Hepatocyte (in vitro differentiated cells): ENCODE measurements around the gene PCK1. TPM values are rescaled to one million over a fixed set of nuclear protein-coding genes. Genes with fewer than 3 reads are reported as not detected.

Experiments
- DNase-seq: peaks from one replicate; pipeline ENCODE4 v3.0.0-alpha.2; 2016; ENCODE audit warnings: low spot score
- H2AFZ ChIP-seq: fragments of 200-600 bp; sonication (generic); 2 replicates; pipeline ENCODE4 v1.6.0; 2016; ENCODE audit warnings: antibody characterized with exemption, mild to moderate bottlenecking
- H3K27ac ChIP-seq: fragments of 200-600 bp; sonication (generic); 2 replicates; pipeline ENCODE4 v1.5.1; 2016; ENCODE audit warnings: mild to moderate bottlenecking
- H3K27me3 ChIP-seq: fragments of 200-600 bp; sonication (generic); 2 replicates; pipeline ENCODE4 v1.6.1; 2016
- H3K36me3 ChIP-seq: fragments of 200-600 bp; sonication (generic); replicated peaks from 2 replicates; pipeline ENCODE4 v1.5.1; 2016; ENCODE audit warnings: low read depth; ENCODE audit not compliant: insufficient read depth
- H3K4me1 ChIP-seq: fragments of 200-600 bp; sonication (generic); 2 replicates; pipeline ENCODE4 v1.5.1; 2016; ENCODE audit warnings: mild to moderate bottlenecking, moderate library complexity; ENCODE audit not compliant: insufficient read depth
- H3K4me2 ChIP-seq: fragments of 200-600 bp; sonication (generic); 2 replicates; pipeline ENCODE4 v1.6.0; 2016
- H3K4me3 ChIP-seq: fragments of 200-600 bp; sonication (generic); 2 replicates; pipeline ENCODE4 v1.5.1; 2016; ENCODE audit warnings: mild to moderate bottlenecking
- H3K79me2 ChIP-seq: fragments of 200-600 bp; sonication (generic); 2 replicates; pipeline ENCODE4 v1.6.0; 2017; ENCODE audit warnings: mild to moderate bottlenecking
- H3K9me2 ChIP-seq: fragments of 200-600 bp; sonication (generic); replicated peaks from 2 replicates; pipeline ENCODE4 v1.6.0; 2017; ENCODE audit warnings: mild to moderate bottlenecking; ENCODE audit not compliant: insufficient read depth
- H3K9me3 ChIP-seq: fragments of 200-600 bp; sonication (generic); 2 replicates; pipeline ENCODE4 v1.5.1; 2016; ENCODE audit warnings: low read depth, mild to moderate bottlenecking
- H4K20me1 ChIP-seq: fragments of 200-600 bp; sonication (generic); 2 replicates; pipeline ENCODE4 v1.6.0; 2016; ENCODE audit warnings: mild to moderate bottlenecking; ENCODE audit not compliant: insufficient read depth, poor library complexity, severe bottlenecking
- EZH2 ChIP-seq: fragments of 200-600 bp; sonication (generic); IDR thresholded peaks from 2 replicates; pipeline ENCODE4 v1.6.1; 2016; ENCODE audit warnings: antibody characterized with exemption, mild to moderate bottlenecking, borderline replicate concordance
- EZH2phosphoT487 ChIP-seq: fragments of 200-600 bp; sonication (generic); IDR thresholded peaks from one replicate; pipeline ENCODE4 v1.6.1; 2018; ENCODE audit warnings: antibody characterized with exemption, mild to moderate bottlenecking, low read depth, moderate library complexity; ENCODE audit not compliant: unreplicated experiment, severe bottlenecking
- WGBS: methylation state at CpG from one replicate; pipeline ENCODE4 v1.1.6; 2016; ENCODE audit warnings: low lambda C conversion rate; ENCODE audit errors: missing lambda C conversion rate; 5-methylcytosine and 5-hydroxymethylcytosine counted together
- polyA plus RNA-seq: library from polyadenylated mRNA; unstranded; fragments of >200 nt; fragmentation: Nextera tagmentation; extraction: Ambion mirVana; gene quantifications from 2 replicates; pipeline ENCODE4 v1.2.1, GENCODE V29; 2016
- total RNA-seq: library from RNA; depleted of rRNA; stranded (reverse); fragments of >200 nt; gene quantifications from 2 replicates; pipeline ENCODE4 v1.2.3, GENCODE V29; 2014
- TF ChIP-seq, protein P1 (sequence below): fragments of 200-600 bp; sonication (generic); IDR thresholded peaks from 2 replicates; pipeline ENCODE4 v1.5.1; 2016; ENCODE audit warnings: antibody characterized with exemption, mild to moderate bottlenecking; ENCODE audit not compliant: poor library complexity

The PCK1 gene
- total and polyA plus RNA-seq, 2 experiments from 2014 or later = 11.6 to 12.8 TPM

DNA sequence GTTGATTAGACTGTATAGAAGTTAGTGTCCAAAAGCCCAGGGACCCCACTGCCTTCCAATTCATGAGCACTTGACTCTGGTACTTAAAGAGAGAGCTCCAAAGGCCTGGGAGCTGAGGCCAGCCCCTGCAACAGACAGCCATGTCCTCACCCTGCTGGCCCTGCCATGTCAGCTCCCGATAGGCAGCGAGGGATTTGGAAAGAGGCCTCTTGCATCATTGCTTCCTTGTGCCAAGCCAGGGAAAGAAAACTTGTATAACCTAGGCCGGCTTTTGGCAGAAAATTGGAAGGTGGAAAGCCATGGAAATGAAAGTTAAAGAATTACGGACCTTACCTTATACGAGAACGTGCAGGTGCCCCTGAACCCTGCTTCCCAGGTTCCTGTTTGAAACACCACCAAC, 8.4 kb upstream of the PCK1 start:
- no peaks in the 10 kb centered on the region for H3K4me1 ChIP-seq
- H3K9me2 ChIP-seq = no peaks in the 10 kb centered on the region
- TF ChIP-seq, protein P1, sequence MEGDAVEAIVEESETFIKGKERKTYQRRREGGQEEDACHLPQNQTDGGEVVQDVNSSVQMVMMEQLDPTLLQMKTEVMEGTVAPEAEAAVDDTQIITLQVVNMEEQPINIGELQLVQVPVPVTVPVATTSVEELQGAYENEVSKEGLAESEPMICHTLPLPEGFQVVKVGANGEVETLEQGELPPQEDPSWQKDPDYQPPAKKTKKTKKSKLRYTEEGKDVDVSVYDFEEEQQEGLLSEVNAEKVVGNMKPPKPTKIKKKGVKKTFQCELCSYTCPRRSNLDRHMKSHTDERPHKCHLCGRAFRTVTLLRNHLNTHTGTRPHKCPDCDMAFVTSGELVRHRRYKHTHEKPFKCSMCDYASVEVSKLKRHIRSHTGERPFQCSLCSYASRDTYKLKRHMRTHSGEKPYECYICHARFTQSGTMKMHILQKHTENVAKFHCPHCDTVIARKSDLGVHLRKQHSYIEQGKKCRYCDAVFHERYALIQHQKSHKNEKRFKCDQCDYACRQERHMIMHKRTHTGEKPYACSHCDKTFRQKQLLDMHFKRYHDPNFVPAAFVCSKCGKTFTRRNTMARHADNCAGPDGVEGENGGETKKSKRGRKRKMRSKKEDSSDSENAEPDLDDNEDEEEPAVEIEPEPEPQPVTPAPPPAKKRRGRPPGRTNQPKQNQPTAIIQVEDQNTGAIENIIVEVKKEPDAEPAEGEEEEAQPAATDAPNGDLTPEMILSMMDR = no peak
- no peak for TF ChIP-seq EZH2phosphoT487
- TF ChIP-seq EZH2 = no peak
- no peaks in the 10 kb centered on the region for H4K20me1 ChIP-seq
- H3K4me3 ChIP-seq = no peak overlapping the region
- WGBS = 98% methylated on average over 6 of the region's 6 CpGs
- H3K79me2 ChIP-seq = no peaks in the 10 kb centered on the region
- no peaks in the 10 kb centered on the region for H3K9me3 ChIP-seq
- no peaks in the 10 kb centered on the region for H3K27me3 ChIP-seq
- H3K36me3 ChIP-seq = no peaks in the 10 kb centered on the region
- no peak for DNase-seq
- no peak overlapping the region for H3K27ac ChIP-seq
- no peak overlapping the region for H3K4me2 ChIP-seq
- H2AFZ ChIP-seq = no peak overlapping the region

DNA sequence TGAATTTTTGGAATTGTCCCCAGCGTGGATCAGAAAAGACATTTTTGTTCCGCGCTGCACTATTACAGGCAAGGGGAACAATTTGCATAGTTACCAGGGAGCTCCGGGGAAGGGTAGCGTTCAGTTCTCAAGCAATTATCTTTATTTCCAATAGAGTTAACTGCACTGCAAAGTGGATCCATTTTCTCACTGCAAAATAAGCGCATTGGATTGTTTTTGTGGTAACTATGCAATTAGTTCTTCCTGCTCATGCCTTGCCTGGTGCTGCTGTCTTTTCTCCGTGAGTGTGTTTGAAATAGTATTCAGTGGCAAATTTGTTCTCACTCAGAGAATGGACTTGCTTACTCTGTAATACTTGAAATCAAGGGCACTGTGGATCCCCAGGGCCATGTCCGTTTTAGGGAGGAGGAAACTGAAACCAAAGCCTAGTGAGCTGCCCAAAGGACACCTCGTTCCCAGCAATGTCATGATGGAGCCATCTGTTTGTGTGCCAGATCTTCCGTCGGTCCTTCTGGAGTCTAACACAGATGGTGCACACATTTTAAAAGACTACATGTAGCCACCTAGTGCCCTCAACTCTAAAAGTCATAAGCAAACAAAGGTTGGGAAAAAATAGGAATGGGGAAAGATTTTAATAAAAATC, 7.4 kb upstream of the PCK1 start:
- Histone ChIP-seq H2AFZ (no peak overlapping the region), H4K20me1 (no peaks in the 10 kb centered on the region), H3K27me3 (no peaks in the 10 kb centered on the region), H3K4me2 (no peak overlapping the region), H3K9me2 (no peaks in the 10 kb centered on the region), H3K4me3 (no peak overlapping the region), H3K79me2 (no peaks in the 10 kb centered on the region), H3K9me3 (no peaks in the 10 kb centered on the region), H3K4me1 (no peaks in the 10 kb centered on the region), H3K36me3 (no peaks in the 10 kb centered on the region), H3K27ac (no peak overlapping the region)
- DNase-seq = no peak
- WGBS = 85% methylated on average over 11 of the region's 11 CpGs
- no peak for TF ChIP-seq EZH2
- TF ChIP-seq, protein P1 = no peak
- no peak for TF ChIP-seq EZH2phosphoT487

DNA sequence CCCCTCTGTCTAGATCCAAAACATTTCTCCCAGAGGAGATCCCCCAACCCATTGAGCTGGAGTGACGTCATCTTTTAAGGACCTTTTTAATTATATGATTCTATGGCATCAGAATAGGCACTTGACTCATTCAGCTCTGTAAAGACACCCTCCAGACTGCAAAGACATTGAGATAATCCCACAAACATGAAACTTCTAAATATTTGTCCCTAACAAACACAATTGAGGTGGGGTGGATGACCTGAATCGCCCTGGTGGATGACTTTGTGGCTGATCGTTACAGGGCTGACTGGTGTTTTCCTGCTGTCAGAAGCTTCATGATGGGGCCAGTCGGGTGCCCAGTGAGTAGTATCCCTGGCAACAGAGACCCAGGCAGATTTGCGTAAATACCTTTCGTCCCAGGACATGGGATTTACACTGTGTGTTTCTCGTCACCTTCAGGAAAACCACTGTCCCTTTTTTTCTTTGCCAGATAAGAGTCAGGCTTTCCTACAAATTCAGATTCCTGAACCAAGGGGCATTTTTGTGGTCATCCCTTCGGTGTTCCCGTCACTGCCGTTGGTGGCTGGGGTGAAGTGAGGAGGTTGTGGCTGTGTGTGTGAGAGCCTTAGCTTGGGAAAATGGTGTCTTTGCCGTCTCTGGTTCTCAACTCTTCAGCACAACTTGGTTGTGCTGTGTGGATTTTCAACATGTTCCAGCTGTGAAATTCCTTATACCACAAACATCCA, 5.3 kb upstream of the PCK1 start:
- no peaks in the 10 kb centered on the region for H3K79me2 ChIP-seq
- peaks cover 7% of the 10 kb centered on the region for H3K4me1 ChIP-seq
- H3K4me2 ChIP-seq = no peak overlapping the region
- no peaks in the 10 kb centered on the region for H4K20me1 ChIP-seq
- H3K36me3 ChIP-seq = no peaks in the 10 kb centered on the region
- peaks cover 2% of the 10 kb centered on the region for H3K27me3 ChIP-seq
- DNase-seq = no peak
- TF ChIP-seq EZH2phosphoT487 (no peak), EZH2 (no peak)
- TF ChIP-seq, protein P1 = no peak
- H3K9me2 ChIP-seq = no peaks in the 10 kb centered on the region
- H3K27ac ChIP-seq = no peak overlapping the region
- WGBS = 63% methylated on average over 11 of the region's 11 CpGs
- no peak overlapping the region for H3K4me3 ChIP-seq
- H2AFZ ChIP-seq = no peak overlapping the region
- H3K9me3 ChIP-seq = no peaks in the 10 kb centered on the region
